Neural progenitor cell (in vitro differentiated cells): ENCODE results near the gene NR2C2.

Source experiments
- CTCF ChIP-seq: fragments of 200-600 bp; sonication (generic); IDR thresholded peaks from 2 replicates; pipeline ENCODE4 v1.5.1; 2017; ENCODE audit warnings: antibody characterized with exemption, mild to moderate bottlenecking
- EZH2 ChIP-seq: fragments of 200-600 bp; sonication (generic); IDR thresholded peaks from 2 replicates; pipeline ENCODE4 v1.6.1; 2017; ENCODE audit warnings: antibody characterized with exemption, mild to moderate bottlenecking, moderate library complexity

- TF ChIP-seq CTCF (no peak), EZH2 (no peak)
Observed at GRCh38 chr3:14927308-14927707, 20.1 kb upstream of the NR2C2 start.
